T-helper 1 cell treated with Interleukin-12 subunit alpha and Interleukin-12 subunit beta and Interleukin-4 antibody, amounts not matched to agents 30 ng/mL and 1 ng/mL, for 36 hours (primary cell): ENCODE results near the gene ANO9. TPM values are rescaled to one million over a fixed set of nuclear protein-coding genes. Genes with fewer than 3 reads are reported as not detected.
"Not testable (repeated sequence)": the region's sequence is repeated elsewhere in the genome, so short reads cannot be mapped to it uniquely, and the experiment has no call there.

Source experiments
- intact Hi-C: fragments of 100-400 bp; cut with micrococcal nuclease; formaldehyde crosslinking; loops from one replicate; pipeline ENCODE4 v1.15.1; 2024
- total RNA-seq: library from RNA; stranded (reverse); gene quantifications from 2 replicates; pipeline ENCODE4 v1.2.3, GENCODE V29; 2022

The ANO9 gene
- total RNA-seq, 1 donor from 2014 or later = 77.6 TPM

DNA sequence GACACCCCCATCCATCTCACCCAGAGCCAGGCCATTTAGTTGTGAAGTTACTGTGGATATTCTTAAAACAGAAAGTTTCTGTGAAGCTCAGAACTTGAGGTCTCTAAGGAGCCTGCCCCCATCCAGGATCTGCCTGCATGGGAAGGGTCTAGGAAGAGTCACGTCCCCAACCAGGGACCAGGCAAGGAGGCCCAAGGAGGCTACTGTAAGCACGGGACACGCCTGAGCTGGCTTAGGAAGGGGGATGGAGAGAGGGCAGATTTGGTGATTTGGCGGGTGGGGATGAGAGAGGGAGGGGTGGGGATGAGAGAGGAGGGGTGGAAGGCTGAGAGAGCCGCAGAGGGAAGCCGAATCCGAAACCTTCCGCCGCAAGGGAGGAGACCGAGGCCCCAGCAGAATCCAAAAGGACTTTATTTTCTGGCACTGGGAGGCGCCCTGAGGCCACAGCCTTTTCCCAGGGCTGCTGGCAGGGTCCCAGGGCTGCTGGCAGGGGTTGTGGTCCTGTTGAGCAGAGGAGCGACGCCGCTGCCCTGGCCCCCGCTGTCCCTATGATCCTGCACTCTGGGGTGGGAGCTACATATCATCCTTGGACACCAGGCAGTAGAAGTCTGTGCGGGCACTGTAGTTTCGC lies 36.4 kb downstream of the ANO9 start:
- intact Hi-C loops = loop anchor here (5.0 kb wide), 1 partner anchor 48 kb away; no protein-coding TSS in a partner anchor

GRCh38 chr11:404551-405264 lies 37.1 kb downstream of the ANO9 start:
- intact Hi-C loops = loop anchor here (5.0 kb wide), 1 partner anchor 47 kb away; no protein-coding TSS in a partner anchor

GRCh38 chr11:403761-404431 lies 37.9 kb downstream of the ANO9 start:
- intact Hi-C loops = no loop called here

DNA sequence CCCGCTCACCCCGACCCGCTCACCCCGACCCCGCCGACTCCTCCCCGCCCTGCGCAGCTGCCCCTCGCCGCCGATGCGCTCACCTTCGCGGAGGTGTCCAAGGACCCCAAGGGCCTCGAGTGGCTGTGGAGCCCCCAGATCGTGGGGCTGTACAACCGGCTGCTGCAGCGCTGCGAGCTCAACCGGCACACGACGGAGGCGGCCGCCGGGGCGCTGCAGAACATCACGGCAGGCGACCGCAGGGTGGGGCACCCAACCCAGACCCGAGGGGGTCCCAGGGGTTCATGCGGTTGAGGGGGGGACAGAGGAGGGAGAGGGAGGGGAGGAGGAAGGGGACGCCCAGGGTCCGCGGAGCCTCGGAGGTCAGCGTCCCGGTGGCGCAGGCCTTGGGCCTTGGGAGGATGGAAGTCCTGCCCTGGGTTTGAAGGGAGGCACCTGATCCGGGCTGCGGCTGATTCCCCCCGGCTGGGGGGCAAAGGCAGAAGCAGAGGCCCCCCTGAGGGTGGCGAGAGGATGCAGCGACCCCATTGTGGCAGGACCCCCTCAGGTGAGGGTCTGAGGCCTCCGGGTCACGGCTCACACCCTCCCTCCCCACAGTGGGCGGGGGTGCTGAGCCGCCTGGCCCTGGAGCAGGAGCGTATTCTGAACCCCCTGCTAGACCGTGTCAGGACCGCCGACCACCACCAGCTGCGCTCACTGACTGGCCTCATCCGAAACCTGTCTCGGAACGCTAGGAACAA lies 38.6 kb downstream of the ANO9 start:
- intact Hi-C loops = no loop called here

GRCh38 chr11:401196-401595 lies 40.6 kb downstream of the ANO9 start:
- intact Hi-C loops = not testable (repeated sequence)

GRCh38 chr11:400241-400689 lies 41.5 kb downstream of the ANO9 start:
- intact Hi-C loops = no loop called here

DNA sequence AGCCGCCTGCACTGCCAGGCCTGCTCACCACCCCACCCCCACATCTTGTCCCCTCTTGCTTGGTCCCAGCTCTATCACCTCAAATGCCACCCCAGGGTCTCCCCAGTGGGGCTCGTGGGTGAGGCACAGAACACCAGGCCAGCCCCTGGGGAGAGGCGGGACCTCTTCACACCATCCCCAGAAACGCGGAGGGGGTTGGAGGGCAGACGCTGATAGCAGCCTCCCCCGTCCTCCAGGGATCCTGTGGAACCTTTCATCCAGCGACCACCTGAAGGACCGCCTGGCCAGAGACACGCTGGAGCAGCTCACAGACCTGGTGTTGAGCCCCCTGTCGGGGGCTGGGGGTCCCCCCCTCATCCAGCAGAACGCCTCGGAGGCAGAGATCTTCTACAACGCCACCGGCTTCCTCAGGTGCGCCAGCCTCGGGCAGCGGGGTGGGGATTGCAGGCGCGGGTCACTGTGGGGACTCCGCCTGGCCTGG lies 42.0 kb downstream of the ANO9 start:
- intact Hi-C loops = no loop called here

DNA sequence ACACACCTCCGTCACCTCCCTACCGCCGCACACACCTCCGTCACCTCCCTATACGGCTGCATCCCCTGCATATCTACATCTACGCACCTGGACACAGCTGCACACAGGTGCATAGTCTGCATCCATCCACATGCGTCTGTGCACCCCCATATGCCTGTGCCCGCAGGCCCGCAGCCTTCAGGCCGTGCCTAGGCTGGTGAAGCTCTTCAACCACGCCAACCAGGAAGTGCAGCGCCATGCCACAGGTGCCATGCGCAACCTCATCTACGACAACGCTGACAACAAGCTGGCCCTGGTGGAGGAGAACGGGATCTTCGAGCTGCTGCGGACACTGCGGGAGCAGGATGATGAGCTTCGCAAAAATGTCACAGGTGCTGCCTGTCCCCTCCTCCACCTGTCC lies 43.0 kb downstream of the ANO9 start:
- intact Hi-C loops = no loop called here

- intact Hi-C loops = loop anchor here (1.0 to 2.0 kb wide), 2 partner anchors 92 to 146 kb away; no protein-coding TSS in a partner anchor
Observed at GRCh38 chr11:396948-397548, 44.8 kb downstream of the ANO9 start.

DNA sequence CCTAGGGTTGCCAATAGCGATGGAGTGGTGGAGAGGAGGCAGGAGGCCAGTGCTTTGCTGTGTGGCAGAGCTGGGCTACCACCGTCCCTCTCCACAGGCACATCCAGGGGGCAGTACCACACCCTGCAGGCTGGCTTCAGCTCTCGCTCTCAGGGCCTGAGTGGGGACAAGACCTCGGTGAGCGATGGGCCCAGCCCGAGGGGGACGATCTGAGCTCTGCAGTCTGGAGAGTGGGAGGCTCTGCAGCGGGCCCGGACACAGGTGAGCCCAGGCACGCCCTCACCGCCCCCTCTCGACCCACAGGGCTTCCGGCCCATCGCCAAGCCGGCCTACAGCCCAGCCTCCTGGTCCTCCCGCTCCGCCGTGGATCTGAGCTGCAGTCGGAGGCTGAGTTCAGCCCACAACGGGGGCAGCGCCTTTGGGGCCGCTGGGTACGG lies 45.3 kb downstream of the ANO9 start:
- intact Hi-C loops = loop anchor here (2.0 kb wide), 1 partner anchor 92 kb away; no protein-coding TSS in a partner anchor

DNA sequence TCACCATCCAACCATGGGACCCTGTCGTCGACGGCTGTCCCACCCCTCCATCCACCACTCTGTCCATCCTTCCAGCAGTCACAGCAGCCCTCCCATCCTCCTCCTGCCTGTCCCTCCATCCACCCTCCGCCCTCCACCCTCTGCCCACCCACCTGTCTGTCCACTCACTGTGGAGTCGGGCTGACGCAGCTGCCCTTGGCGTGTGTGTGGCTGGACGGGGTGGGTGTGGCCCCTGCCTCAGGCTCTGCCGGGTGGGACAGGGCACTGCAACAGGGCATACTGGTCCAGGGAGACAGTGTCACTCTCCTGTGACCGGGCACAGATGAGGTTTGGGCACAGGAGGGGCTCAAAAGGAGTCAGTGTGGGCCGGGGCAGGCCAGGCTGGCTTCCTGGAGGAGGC lies 45.9 kb downstream of the ANO9 start:
- intact Hi-C loops = loop anchor here (2.0 kb wide), 1 partner anchor 91 kb away; no protein-coding TSS in a partner anchor

- intact Hi-C loops = no loop called here
Observed at GRCh38 chr11:394858-395655, 46.8 kb downstream of the ANO9 start.

DNA sequence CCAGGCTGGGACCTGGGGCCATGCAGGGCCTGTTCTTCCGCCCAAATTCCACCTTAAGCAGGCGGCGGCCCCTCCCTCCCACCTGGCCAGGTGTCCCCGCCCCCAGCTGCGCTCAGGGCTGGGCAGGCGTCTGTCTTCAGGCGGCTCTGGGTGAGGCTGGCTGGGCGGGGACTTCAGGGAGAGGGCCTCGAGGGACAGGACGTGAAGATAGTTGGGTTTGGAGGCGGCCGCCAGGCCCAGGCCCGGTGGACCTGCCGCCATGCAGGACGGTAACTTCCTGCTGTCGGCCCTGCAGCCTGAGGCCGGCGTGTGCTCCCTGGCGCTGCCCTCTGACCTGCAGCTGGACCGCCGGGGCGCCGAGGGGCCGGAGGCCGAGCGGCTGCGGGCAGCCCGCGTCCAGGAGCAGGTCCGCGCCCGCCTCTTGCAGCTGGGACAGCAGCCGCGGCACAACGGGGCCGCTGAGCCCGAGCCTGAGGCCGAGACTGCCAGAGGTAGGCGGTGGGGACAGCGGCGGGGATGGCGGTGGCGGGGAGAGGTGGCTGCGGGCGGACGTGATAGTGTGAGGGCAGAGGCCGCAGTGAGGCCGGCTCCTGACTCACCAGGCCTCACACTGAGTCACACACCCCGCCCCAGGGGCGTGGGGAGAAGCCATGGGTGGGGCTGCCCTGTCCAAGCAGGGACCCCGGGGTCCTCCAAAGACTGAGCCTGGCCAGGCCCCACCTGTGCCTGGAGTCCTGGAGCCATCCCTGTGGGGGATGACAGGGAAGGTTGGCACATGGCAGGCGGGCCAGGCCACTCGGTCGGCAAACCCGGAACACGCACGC lies 47.6 kb downstream of the ANO9 start, which contains the start of gene PKP3:
Gene PKP3 (plus strand): TSS at position 176 of the 824 bp plus-strand sequence. CDS start 84 bp downstream, at position 260.
- intact Hi-C loops = no loop called here

- intact Hi-C loops = no loop called here
Observed at GRCh38 chr11:393219-394033, 48.4 kb downstream of the ANO9 start.

- intact Hi-C loops = no loop called here
Observed at GRCh38 chr11:392102-392777, 49.6 kb downstream of the ANO9 start.

DNA sequence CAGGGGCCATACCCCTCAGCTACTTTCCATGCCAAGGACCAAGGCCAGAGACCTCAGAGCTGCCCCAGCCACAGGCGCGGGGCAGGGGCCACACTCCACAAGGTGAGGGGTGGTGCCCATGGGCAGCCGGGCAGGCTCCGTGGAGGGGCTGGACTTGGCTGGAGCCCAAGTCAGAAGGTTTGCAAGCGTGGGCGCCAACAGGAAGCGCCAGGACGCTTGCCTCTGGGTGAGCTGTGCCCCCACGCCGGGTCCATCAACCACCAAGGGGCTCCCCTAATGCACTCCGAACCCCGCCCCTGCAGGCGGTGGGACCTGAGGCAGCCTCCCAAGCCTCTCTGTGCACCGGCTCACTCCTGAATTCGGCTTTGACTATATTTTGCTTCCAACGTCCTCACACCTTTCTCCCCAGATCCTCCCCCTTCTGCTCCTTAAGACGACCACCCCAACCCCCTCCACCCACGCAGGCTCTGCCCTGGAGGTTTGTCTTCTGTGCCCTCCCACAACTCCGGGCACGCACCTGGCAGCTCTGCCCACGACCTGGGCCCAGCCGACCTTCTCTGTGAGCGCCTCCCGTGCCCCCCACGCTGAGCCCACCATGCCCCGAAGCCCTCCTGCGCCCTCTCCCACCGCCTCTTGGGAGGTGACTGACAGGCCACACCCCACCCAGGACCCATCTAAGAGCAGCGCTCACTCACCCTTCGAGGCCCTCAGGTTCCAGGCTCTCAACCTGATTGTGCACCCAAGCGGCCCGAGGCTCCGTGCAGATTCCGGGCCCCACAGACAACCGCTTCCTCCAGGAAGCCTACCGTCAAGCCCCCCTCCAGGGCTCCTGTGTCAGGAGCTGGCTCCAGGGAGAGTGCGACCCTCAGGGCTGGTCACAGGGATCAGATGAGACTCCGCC lies 50.4 kb downstream of the ANO9 start:
- intact Hi-C loops = no loop called here
